Liver (tissue), 9 donors: ENCODE results near the gene DMAC2. TPM values are rescaled to one million over a fixed set of nuclear protein-coding genes. Genes with fewer than 3 reads are reported as not detected.

Experiments
- DNase-seq: peaks from one replicate; pipeline ENCODE4 v3.0.0-alpha.2; 2017; ENCODE audit warnings: low spot score
- H3K27ac ChIP-seq, 2 donors: one replicate each; pipeline ENCODE4 v1.7.0; 2013; ENCODE audit warnings: inconsistent platforms in 2 of 2, low read length in 2 of 2, control low read depth in 1 of 2, low read depth in 1 of 2, mild to moderate bottlenecking in 1 of 2
- H3K27me3 ChIP-seq, 4 donors: one replicate each; pipeline versions ENCODE4 v1.6.1 to v1.7.0; 2013; ENCODE audit warnings: low read length in 3 of 4, inconsistent platforms in 1 of 4, mild to moderate bottlenecking in 1 of 4, moderate library complexity in 1 of 4; ENCODE audit not compliant: control insufficient read depth in 4 of 4, insufficient read depth in 4 of 4
- H3K36me3 ChIP-seq, 4 donors: one replicate each; pipeline versions ENCODE4 v1.6.1 to v1.7.0; 2013; ENCODE audit warnings: low read length in 3 of 4, mild to moderate bottlenecking in 3 of 4, low read depth in 1 of 4, moderate library complexity in 1 of 4; ENCODE audit not compliant: control insufficient read depth in 4 of 4, insufficient read depth in 3 of 4
- H3K4me1 ChIP-seq, 4 donors: one replicate each; pipeline versions ENCODE4 v1.6.1 to v1.7.0; 2013; ENCODE audit warnings: low read length in 3 of 4, mild to moderate bottlenecking in 3 of 4, moderate library complexity in 1 of 4; ENCODE audit not compliant: control insufficient read depth in 4 of 4, insufficient read depth in 4 of 4
- H3K4me3 ChIP-seq, 3 donors: one replicate each; pipeline versions ENCODE4 v1.6.1 to v1.7.0; 2013; ENCODE audit warnings: low read length in 3 of 3, control low read depth in 1 of 3, low read depth in 1 of 3, mild to moderate bottlenecking in 1 of 3
- H3K9ac ChIP-seq, 2 donors: one replicate each; pipeline ENCODE4 v1.7.0; 2013; ENCODE audit warnings: low read length in 2 of 2, mild to moderate bottlenecking in 2 of 2, moderate library complexity in 2 of 2, control low read depth in 1 of 2, low read depth in 1 of 2
- H3K9me3 ChIP-seq, 4 donors: one replicate each; pipeline versions ENCODE4 v1.6.1 to v1.7.0; 2013; ENCODE audit warnings: low read length in 3 of 4; ENCODE audit not compliant: control insufficient read depth in 4 of 4
- EGR1 ChIP-seq, 2 donors: IDR thresholded peaks; 2 replicates each; pipeline ENCODE4 v1.6.1; 2016 to 2018; ENCODE audit warnings: antibody characterized with exemption in 2 of 2, low read depth in 2 of 2
- GABPA ChIP-seq, 2 donors: IDR thresholded peaks in 1 of 2; conservative IDR thresholded peaks in 1 of 2; 2 replicates each; pipeline ENCODE4 v1.6.1; 2016; ENCODE audit warnings: antibody characterized with exemption in 2 of 2, mild to moderate bottlenecking in 1 of 2, moderate library complexity in 1 of 2
- HNF4G ChIP-seq: IDR thresholded peaks from 2 replicates; pipeline ENCODE4 v1.6.1; 2016; ENCODE audit warnings: antibody characterized with exemption
- JUND ChIP-seq, 2 donors: IDR thresholded peaks; 2 replicates each; pipeline ENCODE4 v1.6.1; 2016; ENCODE audit warnings: antibody characterized with exemption in 2 of 2
- RAD21 ChIP-seq, 2 donors: IDR thresholded peaks; 2 replicates each; pipeline ENCODE4 v1.6.1; 2016; ENCODE audit warnings: antibody characterized with exemption in 2 of 2, mild to moderate bottlenecking in 2 of 2
- SP1 ChIP-seq: IDR thresholded peaks from 2 replicates; pipeline ENCODE4 v1.6.1; 2018; ENCODE audit warnings: antibody characterized with exemption, mild to moderate bottlenecking
- TAF1 ChIP-seq: conservative IDR thresholded peaks from 2 replicates; pipeline ENCODE4 v1.6.1; 2016; ENCODE audit warnings: antibody characterized with exemption, mild to moderate bottlenecking
- YY1 ChIP-seq: IDR thresholded peaks from 2 replicates; pipeline ENCODE4 v1.6.1; 2016; ENCODE audit warnings: antibody characterized with exemption, mild to moderate bottlenecking
- WGBS: extraction: QIAGEN DNeasy Blood & Tissue Kit; methylation state at CpG from one replicate; pipeline ENCODE4 v1.1.7; 2013; 5-methylcytosine and 5-hydroxymethylcytosine counted together
- polyA plus RNA-seq, 2 donors: library from polyadenylated mRNA; stranded (reverse) in 1 of 2; unstranded in 1 of 2; fragments of 200-250 nt in 1 of 2; fragments of >200 nt in 1 of 2; fragmentation: Nextera tagmentation in 1 of 2; extraction: Ambion mirVana in 1 of 2; gene quantifications; one replicate each; pipeline versions ENCODE4 v1.2.1 to v1.2.3, GENCODE V29; 2013 to 2015
- total RNA-seq, 2 donors: library from RNA; depleted of rRNA; stranded (reverse); fragments of >200 nt; gene quantifications; one replicate each; pipeline ENCODE4 v1.2.3, GENCODE V29; 2014
- TF ChIP-seq, protein P1 (sequence below): IDR thresholded peaks from 2 replicates; pipeline ENCODE4 v1.6.1; 2016; ENCODE audit warnings: antibody characterized with exemption, mild to moderate bottlenecking
- TF ChIP-seq, protein P2 (sequence below): fragments of 150-350 bp; IDR thresholded peaks from 2 replicates; pipeline ENCODE4 v1.5.1; 2017; ENCODE audit warnings: improper control_type of control experiment, low read depth, low read length; ENCODE audit not compliant: missing input control
- TF ChIP-seq, protein P3 (sequence below): IDR thresholded peaks from 2 replicates; pipeline ENCODE4 v1.6.1; 2016; ENCODE audit warnings: antibody characterized with exemption
- donor health status: healthy.
- donor health status: healthy.
- donor health status: healthy.
- donor health status: healthy.
- donor health status: healthy.

The DMAC2 gene
- total and polyA plus RNA-seq, 4 donors, result 17.1 to 28.8 (median 24.2) TPM

DNA sequence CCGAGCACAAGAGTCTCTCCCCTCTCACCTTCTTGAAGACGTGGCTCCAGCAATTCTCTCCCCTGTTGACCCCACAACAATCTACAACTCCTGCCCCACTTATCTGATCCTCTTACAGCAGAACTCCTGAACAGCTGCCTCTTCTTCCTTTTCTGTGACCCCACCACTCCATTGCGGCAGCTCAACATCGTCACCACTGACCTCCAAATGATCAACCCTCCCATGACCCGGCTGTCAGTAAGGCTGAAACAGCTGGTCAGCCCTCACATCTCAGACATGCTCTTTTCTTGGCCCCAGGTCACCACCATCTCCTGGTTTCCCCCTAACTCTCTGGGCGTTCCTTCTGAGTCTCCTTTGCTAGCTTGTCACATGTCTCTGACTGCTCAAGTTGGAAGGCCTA lies 44.4 kb downstream of the DMAC2 start (continued):
- TF ChIP-seq, protein P1, sequence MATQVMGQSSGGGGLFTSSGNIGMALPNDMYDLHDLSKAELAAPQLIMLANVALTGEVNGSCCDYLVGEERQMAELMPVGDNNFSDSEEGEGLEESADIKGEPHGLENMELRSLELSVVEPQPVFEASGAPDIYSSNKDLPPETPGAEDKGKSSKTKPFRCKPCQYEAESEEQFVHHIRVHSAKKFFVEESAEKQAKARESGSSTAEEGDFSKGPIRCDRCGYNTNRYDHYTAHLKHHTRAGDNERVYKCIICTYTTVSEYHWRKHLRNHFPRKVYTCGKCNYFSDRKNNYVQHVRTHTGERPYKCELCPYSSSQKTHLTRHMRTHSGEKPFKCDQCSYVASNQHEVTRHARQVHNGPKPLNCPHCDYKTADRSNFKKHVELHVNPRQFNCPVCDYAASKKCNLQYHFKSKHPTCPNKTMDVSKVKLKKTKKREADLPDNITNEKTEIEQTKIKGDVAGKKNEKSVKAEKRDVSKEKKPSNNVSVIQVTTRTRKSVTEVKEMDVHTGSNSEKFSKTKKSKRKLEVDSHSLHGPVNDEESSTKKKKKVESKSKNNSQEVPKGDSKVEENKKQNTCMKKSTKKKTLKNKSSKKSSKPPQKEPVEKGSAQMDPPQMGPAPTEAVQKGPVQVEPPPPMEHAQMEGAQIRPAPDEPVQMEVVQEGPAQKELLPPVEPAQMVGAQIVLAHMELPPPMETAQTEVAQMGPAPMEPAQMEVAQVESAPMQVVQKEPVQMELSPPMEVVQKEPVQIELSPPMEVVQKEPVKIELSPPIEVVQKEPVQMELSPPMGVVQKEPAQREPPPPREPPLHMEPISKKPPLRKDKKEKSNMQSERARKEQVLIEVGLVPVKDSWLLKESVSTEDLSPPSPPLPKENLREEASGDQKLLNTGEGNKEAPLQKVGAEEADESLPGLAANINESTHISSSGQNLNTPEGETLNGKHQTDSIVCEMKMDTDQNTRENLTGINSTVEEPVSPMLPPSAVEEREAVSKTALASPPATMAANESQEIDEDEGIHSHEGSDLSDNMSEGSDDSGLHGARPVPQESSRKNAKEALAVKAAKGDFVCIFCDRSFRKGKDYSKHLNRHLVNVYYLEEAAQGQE, result no peak

DNA sequence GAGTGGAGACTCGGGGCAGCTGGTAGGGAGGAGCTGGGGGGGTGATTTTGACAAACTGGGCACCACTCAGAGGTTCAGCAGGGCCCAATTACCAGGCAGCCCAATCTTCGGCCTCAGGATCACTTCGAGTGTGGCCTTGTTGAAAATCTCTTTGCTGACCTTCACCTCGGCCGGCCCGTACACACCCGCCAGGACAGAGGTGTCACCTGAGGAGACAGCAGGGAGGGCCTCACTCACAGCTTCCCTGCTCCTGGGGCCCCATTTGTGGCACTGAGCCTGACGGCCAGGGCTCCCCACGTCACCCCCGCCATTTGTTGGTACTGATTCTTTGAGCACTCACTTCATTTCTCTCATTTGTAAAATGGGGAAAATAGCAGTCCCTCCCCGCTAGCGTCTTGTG lies 46.9 kb downstream of the DMAC2 start:
- WGBS, result 90% methylated on average over 12 of the region's 12 CpGs
- Histone ChIP-seq H3K27me3 (no peaks in the 10 kb centered on the region), H3K4me3 (no peak overlapping the region), H3K9me3 (no peaks in the 10 kb centered on the region), H3K36me3 (peaks cover 8 to 35% (median 22%) of the 10 kb centered on the region in 4 donors), H3K9ac (no peak overlapping the region), H3K4me1 (peaks cover 0 to 16% (median 5%) of the 10 kb centered on the region in 4 donors), H3K27ac (no peak overlapping the region)
- DNase-seq, result no peak
- no peak for TF ChIP-seq YY1
- TF ChIP-seq, protein P1, result no peak
- TF ChIP-seq HNF4G, result no peak
- no peak for TF ChIP-seq SP1

DNA sequence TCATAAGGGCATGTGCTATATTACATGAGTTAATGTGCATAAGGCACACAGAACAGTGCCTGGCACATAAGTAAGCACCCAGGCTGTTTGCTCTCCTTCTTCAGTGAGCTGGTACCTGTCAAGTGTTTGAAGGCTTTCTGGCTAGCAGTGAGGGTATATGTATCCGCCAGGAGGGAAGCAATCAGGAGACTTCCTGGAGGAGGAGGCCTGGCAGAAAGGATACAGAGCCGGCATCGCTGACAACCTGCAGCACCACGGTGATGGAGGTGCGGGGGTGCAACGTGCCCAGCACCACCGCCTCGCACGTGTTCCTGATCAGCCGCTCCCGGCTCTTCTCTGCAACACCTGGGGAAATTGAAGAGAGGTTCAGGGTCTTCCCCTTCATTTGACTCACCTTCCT lies 48.1 kb downstream of the DMAC2 start:
- peaks cover 8 to 45% (median 25%) of the 10 kb centered on the region in 4 donors for H3K36me3 ChIP-seq
- no peak overlapping the region for H3K9ac ChIP-seq
- no peaks in the 10 kb centered on the region for H3K27me3 ChIP-seq
- H3K4me3 ChIP-seq, result no peak overlapping the region
- WGBS, result 97% methylated on average over 11 of the region's 11 CpGs
- H3K27ac ChIP-seq, result no peak overlapping the region
- peaks cover 0 to 12% (median 3%) of the 10 kb centered on the region in 4 donors for H3K4me1 ChIP-seq
- H3K9me3 ChIP-seq, result no peaks in the 10 kb centered on the region
- no peak for DNase-seq
- TF ChIP-seq GABPA (IDR thresholded peaks at IDR 0.05 in 1 of 2, conservative IDR thresholded peaks at IDR 0.05 in 1 of 2) (no peak), TAF1 (no peak), RAD21 (IDR thresholded peaks at IDR 0.05) (no peak), JUND (IDR thresholded peaks at IDR 0.05) (no peak), EGR1 (IDR thresholded peaks at IDR 0.05; ENCODE audit: low read depth in 2 of 2) (no peak)
- TF ChIP-seq, protein P2, sequence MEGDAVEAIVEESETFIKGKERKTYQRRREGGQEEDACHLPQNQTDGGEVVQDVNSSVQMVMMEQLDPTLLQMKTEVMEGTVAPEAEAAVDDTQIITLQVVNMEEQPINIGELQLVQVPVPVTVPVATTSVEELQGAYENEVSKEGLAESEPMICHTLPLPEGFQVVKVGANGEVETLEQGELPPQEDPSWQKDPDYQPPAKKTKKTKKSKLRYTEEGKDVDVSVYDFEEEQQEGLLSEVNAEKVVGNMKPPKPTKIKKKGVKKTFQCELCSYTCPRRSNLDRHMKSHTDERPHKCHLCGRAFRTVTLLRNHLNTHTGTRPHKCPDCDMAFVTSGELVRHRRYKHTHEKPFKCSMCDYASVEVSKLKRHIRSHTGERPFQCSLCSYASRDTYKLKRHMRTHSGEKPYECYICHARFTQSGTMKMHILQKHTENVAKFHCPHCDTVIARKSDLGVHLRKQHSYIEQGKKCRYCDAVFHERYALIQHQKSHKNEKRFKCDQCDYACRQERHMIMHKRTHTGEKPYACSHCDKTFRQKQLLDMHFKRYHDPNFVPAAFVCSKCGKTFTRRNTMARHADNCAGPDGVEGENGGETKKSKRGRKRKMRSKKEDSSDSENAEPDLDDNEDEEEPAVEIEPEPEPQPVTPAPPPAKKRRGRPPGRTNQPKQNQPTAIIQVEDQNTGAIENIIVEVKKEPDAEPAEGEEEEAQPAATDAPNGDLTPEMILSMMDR, result no peak
- TF ChIP-seq, protein P3, sequence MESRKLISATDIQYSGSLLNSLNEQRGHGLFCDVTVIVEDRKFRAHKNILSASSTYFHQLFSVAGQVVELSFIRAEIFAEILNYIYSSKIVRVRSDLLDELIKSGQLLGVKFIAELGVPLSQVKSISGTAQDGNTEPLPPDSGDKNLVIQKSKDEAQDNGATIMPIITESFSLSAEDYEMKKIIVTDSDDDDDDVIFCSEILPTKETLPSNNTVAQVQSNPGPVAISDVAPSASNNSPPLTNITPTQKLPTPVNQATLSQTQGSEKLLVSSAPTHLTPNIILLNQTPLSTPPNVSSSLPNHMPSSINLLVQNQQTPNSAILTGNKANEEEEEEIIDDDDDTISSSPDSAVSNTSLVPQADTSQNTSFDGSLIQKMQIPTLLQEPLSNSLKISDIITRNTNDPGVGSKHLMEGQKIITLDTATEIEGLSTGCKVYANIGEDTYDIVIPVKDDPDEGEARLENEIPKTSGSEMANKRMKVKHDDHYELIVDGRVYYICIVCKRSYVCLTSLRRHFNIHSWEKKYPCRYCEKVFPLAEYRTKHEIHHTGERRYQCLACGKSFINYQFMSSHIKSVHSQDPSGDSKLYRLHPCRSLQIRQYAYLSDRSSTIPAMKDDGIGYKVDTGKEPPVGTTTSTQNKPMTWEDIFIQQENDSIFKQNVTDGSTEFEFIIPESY, result no peak
